H1 (cell line): ENCODE data around the gene VPS41. TPM values are rescaled to one million over a fixed set of nuclear protein-coding genes. Genes with fewer than 3 reads are reported as not detected.

ENCODE experiments used
- CTCF ChIA-PET: fragments of 300-600 bp; sonication (Branson Sonifier 250); formaldehyde crosslinking; loops from one replicate; lab custom pipeline; 2021; ENCODE audit not compliant: partially characterized antibody; lab: Charles Lee
- POLR2A ChIA-PET: fragments of 300-600 bp; sonication (Branson Sonifier 250); formaldehyde crosslinking; loops from one replicate; lab custom pipeline; 2021; ENCODE audit warnings: inconsistent platforms; ENCODE audit not compliant: partially characterized antibody; lab: Charles Lee
- DNase-seq, 2 experiments: peaks; one replicate each; pipeline versions ENCODE4 v3.0.0 to v3.0.0-alpha.2; 2010 to 2022; ENCODE audit warnings: low spot score in 2 of 2, low read depth in 1 of 2, mixed read lengths in 1 of 2
- FAIRE-seq: peaks from 2 replicates; lab custom pipeline; 2011; peaks lifted over from hg19 to GRCh38; lab: Jason Lieb, UNC
- H2AFZ ChIP-seq: 2 replicates; pipeline ENCODE4 v1.8.1; 2012; ENCODE audit warnings: low read length, inconsistent platforms
- H2AK5ac ChIP-seq: 2 replicates; pipeline ENCODE4 v1.6.1; 2013; ENCODE audit warnings: low read depth, low read length
- H2BK120ac ChIP-seq: replicated peaks from 2 replicates; pipeline ENCODE3; 2013; ENCODE audit warnings: low read depth, low read length, inconsistent platforms
- H2BK12ac ChIP-seq: 2 replicates; pipeline ENCODE4 v1.6.1; 2013; ENCODE audit warnings: low read depth, low read length
- H2BK15ac ChIP-seq: 2 replicates; pipeline ENCODE4 v1.6.1; 2013; ENCODE audit warnings: low read length
- H2BK20ac ChIP-seq: 2 replicates; pipeline ENCODE4 v1.6.1; 2013; ENCODE audit warnings: low read length
- H2BK5ac ChIP-seq: 2 replicates; pipeline ENCODE4 v1.6.1; 2013; ENCODE audit warnings: low read depth, low read length
- H3K14ac ChIP-seq: 2 replicates; pipeline ENCODE4 v1.6.1; 2013; ENCODE audit warnings: inconsistent platforms; ENCODE audit not compliant: insufficient read length
- H3K18ac ChIP-seq: 2 replicates; pipeline ENCODE4 v1.6.1; 2013; ENCODE audit warnings: low read length; ENCODE audit errors: extremely low read depth
- H3K23ac ChIP-seq: 2 replicates; pipeline ENCODE4 v1.6.1; 2013; ENCODE audit warnings: inconsistent platforms; ENCODE audit not compliant: insufficient read length
- H3K23me2 ChIP-seq: 2 replicates; pipeline ENCODE4 v1.6.1; 2013; ENCODE audit warnings: low read depth, low read length
- H3K27ac ChIP-seq: 2 replicates; pipeline ENCODE4 v1.6.1; 2011; ENCODE audit warnings: low read depth, low read length, inconsistent platforms
- H3K27me3 ChIP-seq, 4 experiments: replicated peaks in 1 of 4; 1 replicate in 1 of 4; 2 replicates in 3 of 4; pipeline versions ENCODE4 v1.6.1 to v1.8.1; 2011 to 2013; ENCODE audit warnings: low read length in 3 of 4, mild to moderate bottlenecking in 3 of 4, inconsistent platforms in 2 of 4, mixed read lengths in 2 of 4, moderate library complexity in 1 of 4; ENCODE audit not compliant: control insufficient read depth in 3 of 4, insufficient read depth in 3 of 4; ENCODE audit errors: extremely low read depth in 1 of 4
- H3K36me3 ChIP-seq, 4 experiments: 2 replicates each; pipeline versions ENCODE4 v1.6.1 to v1.8.1; 2011 to 2013; ENCODE audit warnings: mild to moderate bottlenecking in 4 of 4, low read length in 3 of 4, moderate library complexity in 2 of 4, control low read depth in 1 of 4, inconsistent platforms in 1 of 4; ENCODE audit not compliant: insufficient read depth in 4 of 4, control insufficient read depth in 2 of 4
- H3K4ac ChIP-seq: replicated peaks from 2 replicates; pipeline ENCODE3; 2013; ENCODE audit warnings: low read length, low read depth, mixed read lengths, inconsistent platforms; ENCODE audit not compliant: insufficient read length
- H3K4me1 ChIP-seq, 4 experiments: replicated peaks in 1 of 4; 1 replicate in 1 of 4; 2 replicates in 3 of 4; pipeline versions ENCODE4 v1.6.1 to v1.8.1; 2011 to 2013; ENCODE audit warnings: low read length in 3 of 4, inconsistent platforms in 2 of 4, mixed read lengths in 1 of 4; ENCODE audit not compliant: insufficient read depth in 4 of 4, control insufficient read depth in 3 of 4
- H3K4me2 ChIP-seq, 2 experiments: 2 replicates each; pipeline versions ENCODE4 v1.6.1 to v1.8.1; 2011 to 2013; ENCODE audit warnings: low read depth in 2 of 2, low read length in 2 of 2, control low read depth in 1 of 2, inconsistent platforms in 1 of 2, mild to moderate bottlenecking in 1 of 2; ENCODE audit not compliant: insufficient read depth in 1 of 2
- H3K4me3 ChIP-seq, 4 experiments: fragments of 200-600, 300-600 bp in 1 of 4; sonication (generic), shearing (Covaris generic), sonication (Bioruptor Twin) in 1 of 4; 2 replicates each; pipeline versions ENCODE4 v1.5.1 to v1.8.1; 2011 to 2016; ENCODE audit warnings: low read length in 4 of 4, low read depth in 3 of 4, control low read depth in 2 of 4, inconsistent platforms in 2 of 4, mild to moderate bottlenecking in 2 of 4, mixed read lengths in 1 of 4, moderate library complexity in 1 of 4; ENCODE audit not compliant: insufficient read depth in 2 of 4; ENCODE audit errors: extremely low read depth in 1 of 4
- H3K56ac ChIP-seq: replicated peaks from 2 replicates; pipeline ENCODE3; 2013; ENCODE audit warnings: low read depth, mild to moderate bottlenecking, mixed read lengths, low read length, inconsistent platforms; ENCODE audit not compliant: insufficient read length
- H3K79me1 ChIP-seq: 2 replicates; pipeline ENCODE4 v1.6.1; 2013; ENCODE audit warnings: low read depth, low read length, control low read depth
- H3K79me2 ChIP-seq, 2 experiments: 2 replicates each; pipeline versions ENCODE4 v1.6.1 to v1.8.1; 2012 to 2013; ENCODE audit warnings: low read length in 2 of 2, mild to moderate bottlenecking in 2 of 2, inconsistent platforms in 1 of 2; ENCODE audit not compliant: insufficient read depth in 2 of 2, control insufficient read depth in 1 of 2
- H3K9ac ChIP-seq, 4 experiments: replicated peaks in 1 of 4; 1 replicate in 1 of 4; 2 replicates in 3 of 4; pipeline versions ENCODE4 v1.6.1 to v1.8.1; 2011 to 2013; ENCODE audit warnings: low read depth in 3 of 4, low read length in 3 of 4, control low read depth in 2 of 4, mild to moderate bottlenecking in 2 of 4, moderate library complexity in 2 of 4, inconsistent platforms in 1 of 4; ENCODE audit errors: extremely low read depth in 1 of 4
- H3K9me3 ChIP-seq, 2 experiments: 2 replicates each; pipeline versions ENCODE4 v1.6.1 to v1.8.1; 2012 to 2013; ENCODE audit warnings: mild to moderate bottlenecking in 2 of 2, moderate library complexity in 2 of 2, control low read depth in 1 of 2, inconsistent platforms in 1 of 2, low read depth in 1 of 2, low read length in 1 of 2, mixed read lengths in 1 of 2; ENCODE audit not compliant: insufficient read depth in 2 of 2
- H4K20me1 ChIP-seq, 2 experiments: replicated peaks in 1 of 2; 2 replicates each; pipeline versions ENCODE3 to v1.8.1; 2011 to 2013; ENCODE audit warnings: inconsistent platforms in 2 of 2, low read length in 2 of 2, mild to moderate bottlenecking in 1 of 2; ENCODE audit not compliant: insufficient read depth in 2 of 2, control insufficient read depth in 1 of 2
- H4K5ac ChIP-seq: 2 replicates; pipeline ENCODE4 v1.6.1; 2013; ENCODE audit warnings: low read length, low read depth, mixed read lengths, inconsistent platforms; ENCODE audit not compliant: insufficient read length
- H4K8ac ChIP-seq: 2 replicates; pipeline ENCODE4 v1.8.0; 2013; ENCODE audit warnings: mild to moderate bottlenecking, moderate library complexity, low read length, inconsistent platforms; ENCODE audit not compliant: insufficient read depth; ENCODE audit errors: extremely low read depth
- H4K91ac ChIP-seq: replicated peaks from 2 replicates; pipeline ENCODE3; 2013; ENCODE audit warnings: low read length, mixed read lengths, inconsistent platforms; ENCODE audit not compliant: insufficient read length
- ASH2L ChIP-seq: fragments of 200-600, 300-600 bp; sonication (generic); IDR thresholded peaks from one replicate; pipeline ENCODE4 v1.7.1; 2017; ENCODE audit warnings: low read length
- CHD2 ChIP-seq: IDR thresholded peaks from 2 replicates; pipeline ENCODE4 v1.6.1; 2012; ENCODE audit warnings: low read length, improper control_type of control experiment
- MAFK ChIP-seq: IDR thresholded peaks from 2 replicates; pipeline ENCODE4 v1.6.1; 2012; ENCODE audit warnings: low read depth, mild to moderate bottlenecking, improper control_type of control experiment, low read length
- NANOG ChIP-seq: IDR thresholded peaks from 2 replicates; pipeline ENCODE4 v1.6.1; 2011; ENCODE audit warnings: low read length, low read depth, mild to moderate bottlenecking, inconsistent platforms; ENCODE audit not compliant: insufficient read depth, poor library complexity, severe bottlenecking
- PHF8 ChIP-seq: fragments of 200-600 bp; sonication (generic); conservative IDR thresholded peaks from 2 replicates; pipeline ENCODE4 v1.7.1; 2012; ENCODE audit warnings: low read depth, mild to moderate bottlenecking, inconsistent platforms, low read length, moderate library complexity
- POLR2AphosphoS5 ChIP-seq: IDR thresholded peaks from 2 replicates; pipeline ENCODE4 v1.6.1; 2011; ENCODE audit warnings: low read depth, low read length
- RFX5 ChIP-seq: IDR thresholded peaks from 2 replicates; pipeline ENCODE4 v1.6.1; 2011; ENCODE audit warnings: low read depth, low read length, improper control_type of control experiment, borderline replicate concordance
- RXRA ChIP-seq: IDR thresholded peaks from 2 replicates; pipeline ENCODE4 v1.6.1; 2011; ENCODE audit warnings: low read depth, mild to moderate bottlenecking, low read length, moderate library complexity; ENCODE audit not compliant: insufficient read depth
- YY1 ChIP-seq: IDR thresholded peaks from 2 replicates; pipeline ENCODE4 v1.6.1; 2011; ENCODE audit warnings: low read depth, mild to moderate bottlenecking, low read length
- ZNF274 ChIP-seq: IDR thresholded peaks from 2 replicates; pipeline ENCODE4 v1.7.0; 2012; ENCODE audit warnings: low read length, borderline replicate concordance; ENCODE audit errors: extremely low read depth
- polyA plus RNA-seq, 7 experiments: library from polyadenylated mRNA; depleted of rRNA in 3 of 7; stranded (reverse) in 5 of 7; unstranded in 2 of 7; fragments of >200 nt in 5 of 7; fragments of 200-250 nt in 2 of 7; gene quantifications; 1 replicate in 5 of 7; 2 replicates in 1 of 7; 4 replicates in 1 of 7; pipeline versions ENCODE4 v1.2.1 to v1.2.3, GENCODE V29; 2011 to 2013; ENCODE audit warnings: missing spikeins in 2 of 7, mixed read lengths in 2 of 7
- total RNA-seq: library from RNA; stranded (reverse); fragmentation: NEBNext Ultra II Directional; extraction: Animal tissue kit (Norgen Biotek cat#: 25700); gene quantifications from 2 replicates; pipeline ENCODE4 v1.2.1, GENCODE V29; 2021
- TF ChIP-seq, protein P1 (sequence below): IDR thresholded peaks from 2 replicates; pipeline ENCODE4 v1.6.1; 2011; ENCODE audit warnings: low read depth, mild to moderate bottlenecking, low read length; ENCODE audit not compliant: insufficient read depth
- TF ChIP-seq, protein P2 (sequence below), 3 experiments: IDR thresholded peaks; 1 replicate in 2 of 3; 2 replicates in 1 of 3; pipeline versions ENCODE4 v1.5.1 to v1.6.1; 2011; ENCODE audit warnings: low read length in 3 of 3, mild to moderate bottlenecking in 3 of 3, inconsistent platforms in 2 of 3, low read depth in 1 of 3, moderate library complexity in 1 of 3; ENCODE audit not compliant: insufficient read depth in 1 of 3; ENCODE audit errors: control extremely low read depth in 1 of 3

Gene VPS41
- total and polyA plus RNA-seq, 2 of the 8 experiments (the other 6 are each of a cell fraction or from before 2014, with no cell fraction given): 10.7 to 63.3 TPM

DNA sequence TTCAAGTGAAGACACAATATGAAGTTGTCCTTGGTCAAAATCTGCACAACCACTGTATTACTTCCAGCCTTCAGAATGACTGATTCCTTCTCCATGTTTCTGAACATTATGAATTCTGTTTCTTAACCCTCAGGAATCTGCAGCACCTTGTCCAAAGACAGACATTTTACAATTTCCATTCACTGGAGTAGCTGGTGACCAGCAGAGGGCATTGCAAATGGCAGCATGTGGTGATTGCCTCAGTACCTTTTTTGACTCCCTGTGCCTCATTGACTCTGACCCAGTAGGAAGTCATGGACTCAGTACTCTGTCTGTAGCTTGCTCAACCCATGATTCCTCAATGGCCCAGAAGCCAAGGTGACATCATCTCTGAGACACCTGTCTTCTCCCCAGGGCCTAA is 879 bp upstream of the VPS41 start:
- Histone ChIP-seq H3K36me3 (no peaks in the 10 kb centered on the region), H3K4me3 (no peak overlapping the region), H2BK120ac (no peak overlapping the region), H3K79me2 (peaks cover 0 to 26% of the 10 kb centered on the region in 2 experiments; a peak in 2 of 4 replicates), H3K27me3 (no peaks in the 10 kb centered on the region), H3K23ac (no peak overlapping the region), H3K9me3 (no peaks in the 10 kb centered on the region), H2BK12ac (no peak overlapping the region), H4K20me1 (peaks cover 0 to 3% of the 10 kb centered on the region in 2 experiments), H3K18ac (no peak overlapping the region), H2BK15ac (no peak overlapping the region), H3K4ac (no peak overlapping the region), H3K23me2 (no peaks in the 10 kb centered on the region; the same call in 1 of the 2 replicates), H3K27ac (no peak overlapping the region), H3K9ac (no peak overlapping the region), H2BK20ac (no peak overlapping the region), H2AK5ac (no peak overlapping the region), H3K4me2 (no peak overlapping the region), H4K5ac (no peak overlapping the region), H3K79me1 (peaks cover 3% of the 10 kb centered on the region; the same call in 1 of the 2 replicates), H3K4me1 (no peaks in the 10 kb centered on the region), H2AFZ (peak overlapping the region; percentile 92), H3K56ac (no peak overlapping the region), H3K14ac (no peak overlapping the region), H2BK5ac (no peak overlapping the region), H4K91ac (no peak overlapping the region), H4K8ac (no peak overlapping the region)
- ChIA-PET POLR2A (interaction anchor here (1.1 kb wide), 2 partner anchors 10 to 606 kb away, joined by 3 to 4 read pairs; no protein-coding TSS in a partner anchor), CTCF (interaction anchor here (0.9 to 2.3 kb wide), 10 partner anchors 8 to 554 kb away, joined by 3 to 11 read pairs (median 4); no protein-coding TSS in a partner anchor)
- DNase-seq (no peak), FAIRE-seq (peak; percentile 68)
- TF ChIP-seq POLR2AphosphoS5 (no peak), CHD2 (no peak), ZNF274 (no peak), PHF8 (no peak), NANOG (no peak), RXRA (no peak), MAFK (no peak), RFX5 (no peak), YY1 (peak; percentile 33; the same call in 1 of the 2 replicates), ASH2L (no peak)
- TF ChIP-seq, protein P1, sequence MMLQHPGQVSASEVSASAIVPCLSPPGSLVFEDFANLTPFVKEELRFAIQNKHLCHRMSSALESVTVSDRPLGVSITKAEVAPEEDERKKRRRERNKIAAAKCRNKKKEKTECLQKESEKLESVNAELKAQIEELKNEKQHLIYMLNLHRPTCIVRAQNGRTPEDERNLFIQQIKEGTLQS: no peak
- TF ChIP-seq, protein P2, sequence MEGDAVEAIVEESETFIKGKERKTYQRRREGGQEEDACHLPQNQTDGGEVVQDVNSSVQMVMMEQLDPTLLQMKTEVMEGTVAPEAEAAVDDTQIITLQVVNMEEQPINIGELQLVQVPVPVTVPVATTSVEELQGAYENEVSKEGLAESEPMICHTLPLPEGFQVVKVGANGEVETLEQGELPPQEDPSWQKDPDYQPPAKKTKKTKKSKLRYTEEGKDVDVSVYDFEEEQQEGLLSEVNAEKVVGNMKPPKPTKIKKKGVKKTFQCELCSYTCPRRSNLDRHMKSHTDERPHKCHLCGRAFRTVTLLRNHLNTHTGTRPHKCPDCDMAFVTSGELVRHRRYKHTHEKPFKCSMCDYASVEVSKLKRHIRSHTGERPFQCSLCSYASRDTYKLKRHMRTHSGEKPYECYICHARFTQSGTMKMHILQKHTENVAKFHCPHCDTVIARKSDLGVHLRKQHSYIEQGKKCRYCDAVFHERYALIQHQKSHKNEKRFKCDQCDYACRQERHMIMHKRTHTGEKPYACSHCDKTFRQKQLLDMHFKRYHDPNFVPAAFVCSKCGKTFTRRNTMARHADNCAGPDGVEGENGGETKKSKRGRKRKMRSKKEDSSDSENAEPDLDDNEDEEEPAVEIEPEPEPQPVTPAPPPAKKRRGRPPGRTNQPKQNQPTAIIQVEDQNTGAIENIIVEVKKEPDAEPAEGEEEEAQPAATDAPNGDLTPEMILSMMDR (IDR thresholded peaks at IDR 0.05; ENCODE audit: control extremely low read depth in 1 of 3, insufficient read depth in 1 of 3, low read depth in 1 of 3, low read length in 3 of 3): peak in 2 of 3 experiments; percentile 20 to 41; a peak in 2 of 4 replicates
